GM23248 (cell line): ENCODE measurements around the gene DDX18. TPM values are rescaled to one million over a fixed set of nuclear protein-coding genes. Genes with fewer than 3 reads are reported as not detected.

Experiments
- DNase-seq: peaks from one replicate; pipeline ENCODE4 v3.0.0-alpha.2; 2015
- H2AFZ ChIP-seq: fragments of 200-600 bp; sonication (generic); 2 replicates; pipeline ENCODE4 v1.6.1; 2016; ENCODE audit warnings: antibody characterized with exemption
- H3F3A ChIP-seq: fragments of 200-600 bp; sonication (generic); 2 replicates; pipeline ENCODE4 v1.6.1; 2016; ENCODE audit warnings: mild to moderate bottlenecking, antibody characterized with exemption, mixed run types; ENCODE audit not compliant: insufficient read depth
- H3K27ac ChIP-seq: fragments of 200-600 bp; sonication (generic); 2 replicates; pipeline ENCODE4 v1.5.1; 2016; ENCODE audit warnings: mild to moderate bottlenecking
- H3K27me3 ChIP-seq: fragments of 200-600 bp; sonication (generic); replicated peaks from 2 replicates; pipeline ENCODE4 v1.6.1; 2016; ENCODE audit warnings: mild to moderate bottlenecking; ENCODE audit not compliant: insufficient read depth
- H3K36me3 ChIP-seq: fragments of 200-600 bp; sonication (generic); 2 replicates; pipeline ENCODE4 v1.6.1; 2016; ENCODE audit warnings: low read depth, mild to moderate bottlenecking
- H3K4me1 ChIP-seq: fragments of 200-600 bp; sonication (generic); 2 replicates; pipeline ENCODE4 v1.6.1; 2016; ENCODE audit warnings: mild to moderate bottlenecking; ENCODE audit not compliant: insufficient read depth
- H3K4me2 ChIP-seq: fragments of 200-600 bp; sonication (generic); one replicate; pipeline ENCODE4 v1.6.1; 2016; ENCODE audit warnings: mild to moderate bottlenecking; ENCODE audit not compliant: unreplicated experiment
- H3K4me3 ChIP-seq: fragments of 200-600 bp; sonication (generic); 2 replicates; pipeline ENCODE4 v1.5.1; 2016; ENCODE audit warnings: mild to moderate bottlenecking
- H3K79me2 ChIP-seq: fragments of 200-600 bp; sonication (generic); 2 replicates; pipeline ENCODE4 v1.6.1; 2016; ENCODE audit warnings: mild to moderate bottlenecking; ENCODE audit not compliant: insufficient read depth
- H3K9ac ChIP-seq: fragments of 200-600 bp; sonication (generic); 2 replicates; pipeline ENCODE4 v1.6.1; 2016; ENCODE audit warnings: mild to moderate bottlenecking
- H3K9me2 ChIP-seq: fragments of 200-600 bp; sonication (generic); 2 replicates; pipeline ENCODE4 v1.6.1; 2016; ENCODE audit warnings: mixed run types, mild to moderate bottlenecking, moderate library complexity; ENCODE audit not compliant: insufficient read depth
- H3K9me3 ChIP-seq: fragments of 200-600 bp; sonication (generic); one replicate; pipeline ENCODE4 v1.6.1; 2017; ENCODE audit warnings: low read depth
- H4K20me1 ChIP-seq: fragments of 200-600 bp; sonication (generic); 2 replicates; pipeline ENCODE4 v1.6.0; 2016; ENCODE audit not compliant: insufficient read depth
- EZH2 ChIP-seq: fragments of 200-600 bp; sonication (generic); IDR thresholded peaks from 2 replicates; pipeline ENCODE4 v1.6.1; 2018; ENCODE audit warnings: antibody characterized with exemption, mild to moderate bottlenecking; ENCODE audit not compliant: insufficient read depth, poor library complexity, severe bottlenecking
- EZH2phosphoT487 ChIP-seq: fragments of 200-600 bp; sonication (generic); IDR thresholded peaks from 2 replicates; pipeline ENCODE4 v1.6.1; 2018; ENCODE audit warnings: antibody characterized with exemption, moderate library complexity, mild to moderate bottlenecking, low read depth; ENCODE audit not compliant: insufficient read depth
- WGBS, 2 experiments: methylation state at CpG; one replicate each; pipeline ENCODE4 v1.1.6; 2015 to 2017; ENCODE audit warnings: low lambda C conversion rate in 2 of 2, low coverage in 1 of 2; ENCODE audit errors: missing lambda C conversion rate in 2 of 2; 5-methylcytosine and 5-hydroxymethylcytosine counted together
- in situ Hi-C: fragments of 300-500 bp; cut with MboI; formaldehyde crosslinking; loops from 2 replicates; pipeline ENCODE4 v1.15.0; 2020
- polyA plus RNA-seq: library from polyadenylated mRNA; unstranded; fragments of >200 nt; fragmentation: Nextera tagmentation; extraction: Ambion mirVana; gene quantifications from 2 replicates; pipeline ENCODE4 v1.2.1, GENCODE V29; 2016
- total RNA-seq: library from RNA; depleted of rRNA; stranded (reverse); fragments of >200 nt; shearing (Covaris generic); gene quantifications from 2 replicates; pipeline ENCODE4 v1.2.3, GENCODE V29; 2014

DDX18 gene
- total and polyA plus RNA-seq, 2 experiments from 2014 or later = 35.8 to 46.3 TPM

DNA sequence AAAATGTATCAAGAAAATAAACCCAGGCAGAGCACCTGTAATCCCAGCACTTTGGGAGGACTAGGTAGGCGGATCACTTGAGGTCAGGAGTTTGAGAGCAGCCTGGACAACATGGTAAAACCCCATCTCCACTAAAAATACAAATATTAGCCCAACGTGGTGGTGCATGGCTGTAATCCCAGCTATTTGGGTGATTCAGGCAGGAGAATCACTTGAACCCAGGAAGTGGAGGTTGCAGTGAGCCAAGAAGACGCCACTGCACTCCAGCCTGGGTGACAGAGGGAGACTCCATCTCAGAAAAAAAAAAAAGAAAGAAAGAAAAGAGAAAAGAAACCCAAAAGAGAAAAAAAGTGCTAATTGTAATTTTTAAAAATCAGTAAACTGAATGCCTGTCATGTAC, 41.4 kb downstream of the DDX18 start:
- no peaks in the 10 kb centered on the region for H3K9me3 ChIP-seq
- TF ChIP-seq EZH2 = no peak
- H3K4me1 ChIP-seq = peaks cover 29% of the 10 kb centered on the region
- H3K4me3 ChIP-seq = peak overlapping the region; percentile 6; the same call in 1 of the 2 replicates
- DNase-seq = peak; percentile 25
- 0 out of 2 replicates have a peak overlapping the region, but pooled peaks have one; percentile 1 for H3K9ac ChIP-seq
- 35 to 41% methylated on average over 3 of the region's 3 CpGs for WGBS, 2 experiments
- peak overlapping the region; percentile 73 for H3K27ac ChIP-seq
- H2AFZ ChIP-seq = peak overlapping the region; percentile 47
- in situ Hi-C loops = no loop called here
- H3K9me2 ChIP-seq = no peaks in the 10 kb centered on the region
- H3K27me3 ChIP-seq = 0 out of 2 replicates have a peak, but pooled peaks cover 11% of the 10 kb centered on the region
- H3F3A ChIP-seq = peaks cover 29% of the 10 kb centered on the region
- peak overlapping the region; percentile 58 for H3K4me2 ChIP-seq
- no peaks in the 10 kb centered on the region for H3K79me2 ChIP-seq
- no peaks in the 10 kb centered on the region for H4K20me1 ChIP-seq
- no peaks in the 10 kb centered on the region for H3K36me3 ChIP-seq

DNA sequence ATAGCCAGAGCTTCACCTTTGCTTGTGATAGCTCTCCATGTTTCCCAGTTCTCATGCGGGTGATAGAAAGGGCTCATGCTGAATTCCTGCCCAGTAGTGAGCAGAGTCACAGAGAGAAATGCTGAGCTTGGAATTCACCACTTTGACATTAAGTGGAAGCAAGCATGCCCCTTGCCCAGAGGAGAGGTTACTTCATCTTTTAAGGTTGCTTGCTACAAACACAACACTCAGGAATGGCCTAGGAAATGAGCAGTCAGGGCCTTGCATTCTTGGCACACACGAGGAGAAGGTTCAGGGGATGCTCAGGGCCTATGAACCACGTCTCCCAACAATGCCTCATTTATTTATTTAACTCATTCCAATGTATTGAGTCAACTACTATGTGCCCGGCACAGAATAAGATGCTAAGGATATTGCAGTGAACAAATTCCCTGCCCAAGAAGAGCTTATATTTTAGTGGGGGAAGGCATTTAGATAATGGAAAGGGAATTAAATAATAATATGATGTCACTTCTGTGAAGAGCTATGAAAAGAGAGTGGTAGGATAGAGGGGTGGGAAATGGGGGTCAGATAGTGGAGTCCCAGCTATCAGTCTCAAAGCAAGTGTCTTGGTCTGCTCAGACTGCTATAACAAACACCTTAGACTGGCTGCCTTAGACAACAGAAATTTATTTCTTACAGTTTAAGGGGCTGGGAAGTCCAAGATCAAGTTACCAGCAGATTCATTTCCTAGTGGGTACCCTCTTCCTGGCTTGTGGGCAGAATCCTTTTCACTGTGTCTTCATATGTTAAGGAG, 42.1 kb downstream of the DDX18 start:
- Histone ChIP-seq H3K9me3 (no peaks in the 10 kb centered on the region), H3K9ac (0 out of 2 replicates have a peak overlapping the region, but pooled peaks have one; percentile 1), H4K20me1 (no peaks in the 10 kb centered on the region), H3K27ac (peak overlapping the region; percentile 73), H3K4me1 (peaks cover 29% of the 10 kb centered on the region), H3K79me2 (no peaks in the 10 kb centered on the region), H3K36me3 (no peaks in the 10 kb centered on the region), H3K9me2 (no peaks in the 10 kb centered on the region), H3F3A (peaks cover 29% of the 10 kb centered on the region), H2AFZ (peak overlapping the region; percentile 47; the same call in 1 of the 2 replicates), H3K4me3 (peak overlapping the region; percentile 6; the same call in 1 of the 2 replicates), H3K27me3 (0 out of 2 replicates have a peak, but pooled peaks cover 11% of the 10 kb centered on the region), H3K4me2 (peak overlapping the region; percentile 58)
- TF ChIP-seq EZH2phosphoT487 (no peak), EZH2 (no peak)
- in situ Hi-C loops = no loop called here
- peak; percentile 94 for DNase-seq
- 13 to 18% methylated on average over 4 of the region's 4 CpGs for whole genome bisulfite sequencing, 2 experiments

DNA sequence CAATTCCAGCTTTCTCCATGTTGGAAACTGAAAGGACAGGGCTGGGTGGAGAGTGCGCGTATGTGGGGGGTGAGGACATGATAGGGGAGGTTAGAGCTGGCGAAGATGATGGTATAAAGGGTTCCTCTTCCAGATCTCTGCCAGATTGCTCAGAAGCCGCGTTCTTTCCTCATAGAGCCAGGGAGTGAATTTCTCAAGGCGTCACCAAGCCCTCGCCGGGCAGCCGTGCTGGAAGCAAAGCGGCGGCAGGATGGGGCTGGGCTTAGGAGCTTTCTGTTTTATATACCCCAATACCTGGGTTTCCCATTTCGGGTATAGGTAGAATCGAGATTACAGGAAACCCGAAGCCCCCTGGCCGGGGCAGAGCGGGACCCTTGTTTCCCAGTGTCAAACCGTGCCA, 43.8 kb downstream of the DDX18 start:
- 21% methylated on average over 17 of the region's 17 CpGs for WGBS, 2 experiments
- no peak overlapping the region for H3K9ac ChIP-seq

DNA sequence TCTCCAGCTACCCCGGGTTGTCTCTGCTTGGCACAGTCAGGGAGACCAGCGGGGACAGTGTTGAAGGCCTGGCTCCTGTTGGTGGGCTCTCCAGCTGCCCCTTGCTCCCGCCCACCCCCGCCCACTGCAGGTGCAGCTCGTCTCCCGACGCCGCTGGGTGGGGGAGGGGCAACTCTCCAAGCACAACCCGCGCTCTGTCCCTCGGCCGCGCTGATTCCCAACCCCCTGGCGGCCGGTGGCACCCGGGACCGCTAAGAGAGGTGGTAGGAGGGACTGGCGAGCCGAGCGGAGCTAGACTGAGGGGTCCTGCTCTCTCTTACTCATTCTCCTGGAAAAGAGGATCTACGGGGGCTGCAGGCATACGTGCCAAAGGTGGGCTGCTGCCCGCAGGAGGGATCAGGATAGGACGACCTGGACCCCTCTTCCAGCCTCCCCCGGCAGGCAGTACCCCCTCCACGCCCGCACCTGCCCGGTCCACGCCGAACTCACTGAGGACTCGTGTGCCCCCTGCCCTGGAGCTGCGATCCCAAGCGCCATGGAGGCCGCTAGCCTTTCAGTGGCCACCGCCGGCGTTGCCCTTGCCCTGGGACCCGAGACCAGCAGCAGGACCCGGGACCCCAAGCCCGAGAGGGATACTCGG, 44.5 kb downstream of the DDX18 start:
- H3K4me1 ChIP-seq = peaks cover 29% of the 10 kb centered on the region
- no peak overlapping the region for H3K27ac ChIP-seq
- in situ Hi-C loops = no loop called here
- no peaks in the 10 kb centered on the region for H3K36me3 ChIP-seq
- H3K9me3 ChIP-seq = no peaks in the 10 kb centered on the region
- H3K4me2 ChIP-seq = peak overlapping the region; percentile 48
- peak overlapping the region; percentile 53; the same call in 1 of the 2 replicates for H2AFZ ChIP-seq
- no peak for TF ChIP-seq EZH2
- TF ChIP-seq EZH2phosphoT487 = no peak
- no peaks in the 10 kb centered on the region for H3K79me2 ChIP-seq
- no peaks in the 10 kb centered on the region for H3K9me2 ChIP-seq
- H4K20me1 ChIP-seq = no peaks in the 10 kb centered on the region
- 14 to 23% methylated on average over 25 to 26 of the region's 41 CpGs for WGBS, 2 experiments
- no peak overlapping the region for H3K9ac ChIP-seq
- H3K4me3 ChIP-seq = peak overlapping the region; percentile 46; the same call in 1 of the 2 replicates
- peak; percentile 20 for DNase-seq
- H3F3A ChIP-seq = peaks cover 29% of the 10 kb centered on the region
- 0 out of 2 replicates have a peak, but pooled peaks cover 11% of the 10 kb centered on the region for H3K27me3 ChIP-seq

More for the DNA sequence above, 43.8 kb downstream of the DDX18 start:
- Histone ChIP-seq H3F3A (peaks cover 29% of the 10 kb centered on the region), H3K9me2 (no peaks in the 10 kb centered on the region), H3K27ac (no peak overlapping the region), H3K79me2 (no peaks in the 10 kb centered on the region), H3K4me1 (peaks cover 29% of the 10 kb centered on the region), H3K36me3 (no peaks in the 10 kb centered on the region), H3K4me3 (peak overlapping the region; percentile 46), H4K20me1 (no peaks in the 10 kb centered on the region), H3K4me2 (peak overlapping the region; percentile 48), H2AFZ (peak overlapping the region; percentile 53), H3K27me3 (0 out of 2 replicates have a peak, but pooled peaks cover 11% of the 10 kb centered on the region), H3K9me3 (no peaks in the 10 kb centered on the region)
- DNase-seq = peak; percentile 79
- TF ChIP-seq EZH2phosphoT487 = no peak
- TF ChIP-seq EZH2 = no peak
- in situ Hi-C loops = no loop called here
